ENCODE results near the gene PDE4B. TPM values are rescaled to one million over a fixed set of nuclear protein-coding genes. Genes with fewer than 3 reads are reported as not detected.

Gene PDE4B
- total RNA-seq, 1 donor from 2014 or later = 3.8 TPM

GRCh38 chr1:66422804-66423203 is 630.1 kb downstream of the PDE4B start:
- no peak overlapping the region for H3K4me3 ChIP-seq (ENCODE audit: low read depth, low read length)
- TF ChIP-seq CTCF (conservative IDR thresholded peaks at IDR 0.05; ENCODE audit: low read depth, low read length) = no peak
- no peak for DNase-seq (ENCODE audit: low read depth)

All from epithelial cell of proximal tubule (primary cell).